CD4-positive, alpha-beta T cell (primary cell): ENCODE results near the gene SDK1. TPM values are rescaled to one million over a fixed set of nuclear protein-coding genes. Genes with fewer than 3 reads are reported as not detected.

Source experiments
- ATAC-seq: fragments of 200-7000 bp; cut with Tn5 transposase; one replicate; pipeline ENCODE4 v1.10.0; 2022; ENCODE audit warnings: mild to moderate bottlenecking; ENCODE audit not compliant: poor library complexity
- CTCF ChIA-PET: fragments of 350-600 bp; sonication (Branson Sonifier 250); formaldehyde crosslinking; loops from one replicate; lab custom pipeline; 2021; ENCODE audit warnings: antibody characterized with exemption, inconsistent platforms; lab: Charles Lee
- POLR2A ChIA-PET: fragments of 350-600 bp; sonication (Branson Sonifier 250); formaldehyde crosslinking; loops from one replicate; lab custom pipeline; 2021; ENCODE audit warnings: antibody characterized with exemption, inconsistent platforms; lab: Charles Lee
- DNase-seq, 14 experiments: peaks; one replicate each; pipeline ENCODE4 v3.0.0-alpha.2; 2013 to 2020; ENCODE audit warnings: mixed read lengths in 2 of 14
- H3K27ac ChIP-seq, 2 donors: one replicate each; pipeline versions ENCODE4 v1.5.1 to v1.7.0; 2013; ENCODE audit warnings: low read length in 2 of 2, low read depth in 1 of 2, mild to moderate bottlenecking in 1 of 2
- H3K27me3 ChIP-seq, 2 experiments: 1 replicate in 1 of 2; 2 replicates in 1 of 2; pipeline versions ENCODE4 v1.6.1 to v1.7.0; 2013; ENCODE audit warnings: low read length in 2 of 2, control low read depth in 1 of 2, mild to moderate bottlenecking in 1 of 2, moderate library complexity in 1 of 2; ENCODE audit not compliant: insufficient read depth in 2 of 2, control insufficient read depth in 1 of 2
- H3K36me3 ChIP-seq: one replicate; pipeline ENCODE4 v1.6.1; 2013; ENCODE audit warnings: low read length, control low read depth; ENCODE audit not compliant: insufficient read depth
- H3K4me1 ChIP-seq: one replicate; pipeline ENCODE4 v1.6.1; 2013; ENCODE audit warnings: low read length, control low read depth; ENCODE audit not compliant: insufficient read depth
- H3K4me3 ChIP-seq: one replicate; pipeline ENCODE4 v1.5.1; 2013; ENCODE audit warnings: mild to moderate bottlenecking, low read length, moderate library complexity
- H3K9me3 ChIP-seq, 2 experiments: 1 replicate in 1 of 2; 2 replicates in 1 of 2; pipeline versions ENCODE4 v1.6.1 to v1.7.0; 2013; ENCODE audit warnings: low read length in 2 of 2, mild to moderate bottlenecking in 2 of 2, control low read depth in 1 of 2, moderate library complexity in 1 of 2; ENCODE audit not compliant: control insufficient read depth in 1 of 2, insufficient read depth in 1 of 2
- H3K27ac Mint-ChIP-seq: one replicate; pipeline ENCODE4 v1.8.0; 2020; ENCODE audit warnings: mixed read lengths
- H3K27me3 Mint-ChIP-seq: one replicate; pipeline ENCODE4 v1.8.0; 2021; ENCODE audit warnings: mixed read lengths
- H3K36me3 Mint-ChIP-seq: one replicate; pipeline ENCODE4 v1.8.0; 2021; ENCODE audit warnings: low read depth, mixed read lengths
- H3K4me1 Mint-ChIP-seq: one replicate; pipeline ENCODE4 v1.8.0; 2021; ENCODE audit warnings: low read depth, mixed read lengths
- H3K4me3 Mint-ChIP-seq: one replicate; pipeline ENCODE4 v1.8.0; 2020; ENCODE audit warnings: mild to moderate bottlenecking, mixed read lengths
- H3K9me3 Mint-ChIP-seq: one replicate; pipeline ENCODE4 v1.8.0; 2020; ENCODE audit warnings: mixed read lengths
- CTCF ChIP-seq: fragments of 200-600 bp; IDR thresholded peaks from one replicate; pipeline ENCODE4 v1.8.0; 2022; ENCODE audit warnings: antibody characterized with exemption, mild to moderate bottlenecking
- intact Hi-C, 2 experiments: fragments of 100-400 bp; cut with DNase I in 1 of 2; cut with micrococcal nuclease in 1 of 2; formaldehyde crosslinking; loops; one replicate each; pipeline versions ENCODE4 v1.15.1 to v1.9.0; 2023 to 2025; cut with DNase I, micrococcal nuclease
- total RNA-seq, 174 experiments: library from RNA in 2 of 174; stranded (reverse) in 2 of 174; gene quantifications; one replicate each; pipeline ENCODE4 v1.2.3 and lab custom pipeline; 2021 to 2026

The SDK1 gene
- total RNA-seq, 2 experiments from 2014 or later, result 1.1 to 1.3 TPM

GRCh38 chr7:3950249-3950648, 649.2 kb downstream of the SDK1 start:
- Histone ChIP-seq H3K9me3 (peaks cover 2 to 6% of the 10 kb centered on the region in 2 experiments), H3K27me3 (no peaks in the 10 kb centered on the region), H3K4me1 (no peaks in the 10 kb centered on the region), H3K36me3 (no peaks in the 10 kb centered on the region), H3K4me3 (no peak overlapping the region), H3K27ac (no peak overlapping the region)
- H3K4me1 Mint-ChIP-seq, result no peaks in the 10 kb centered on the region
- H3K4me3 Mint-ChIP-seq, result no peak overlapping the region
- no peak overlapping the region for H3K27ac Mint-ChIP-seq
- TF ChIP-seq CTCF, result no peak
- H3K36me3 Mint-ChIP-seq, result no peaks in the 10 kb centered on the region
- DNase-seq (no peak), ATAC-seq (no peak)
- peaks cover 1% of the 10 kb centered on the region for H3K9me3 Mint-ChIP-seq
- ChIA-PET POLR2A (no interaction called here), CTCF (no interaction called here)
- intact Hi-C loops, result no loop called here
- no peaks in the 10 kb centered on the region for H3K27me3 Mint-ChIP-seq

GRCh38 chr7:3951316-3952055, 650.4 kb downstream of the SDK1 start:
- no peak overlapping the region for H3K27ac Mint-ChIP-seq
- H3K4me3 Mint-ChIP-seq, result no peak overlapping the region
- H3K4me1 Mint-ChIP-seq, result no peaks in the 10 kb centered on the region
- Histone ChIP-seq H3K36me3 (no peaks in the 10 kb centered on the region), H3K4me1 (no peaks in the 10 kb centered on the region), H3K27me3 (no peaks in the 10 kb centered on the region), H3K9me3 (peaks cover 0 to 3% of the 10 kb centered on the region in 2 experiments), H3K27ac (no peak overlapping the region), H3K4me3 (no peak overlapping the region)
- ATAC-seq (no peak), DNase-seq (no peak)
- no peak for TF ChIP-seq CTCF
- H3K9me3 Mint-ChIP-seq, result no peaks in the 10 kb centered on the region
- ChIA-PET CTCF (no interaction called here), POLR2A (no interaction called here)
- H3K27me3 Mint-ChIP-seq, result no peaks in the 10 kb centered on the region
- intact Hi-C loops, result no loop called here
- H3K36me3 Mint-ChIP-seq, result no peaks in the 10 kb centered on the region

DNA sequence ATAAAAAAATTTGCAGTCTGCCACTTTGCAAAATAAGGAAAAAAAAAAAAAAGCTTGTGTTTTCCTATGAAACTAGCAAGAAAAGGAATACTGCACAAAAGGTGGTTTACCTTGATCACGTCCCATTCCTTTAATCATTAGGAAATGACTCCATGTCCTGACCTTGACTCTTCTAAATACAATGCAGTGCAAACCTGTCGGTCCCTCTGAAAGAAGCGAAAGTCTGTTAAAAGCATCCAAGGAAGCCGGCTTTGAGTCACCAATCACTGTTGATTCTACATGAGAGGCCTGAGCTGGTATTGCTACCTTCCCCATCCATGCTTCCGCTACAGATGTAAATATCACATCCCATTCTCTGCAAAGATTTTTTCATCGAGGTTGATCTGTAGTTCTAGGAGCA, 652.1 kb downstream of the SDK1 start:
- Mint-ChIP-seq H3K27me3 (no peaks in the 10 kb centered on the region), H3K4me1 (no peaks in the 10 kb centered on the region), H3K9me3 (no peaks in the 10 kb centered on the region), H3K36me3 (no peaks in the 10 kb centered on the region), H3K4me3 (no peak overlapping the region), H3K27ac (no peak overlapping the region)
- Histone ChIP-seq H3K9me3 (peaks cover 0 to 6% of the 10 kb centered on the region in 2 experiments), H3K36me3 (no peaks in the 10 kb centered on the region), H3K27me3 (no peaks in the 10 kb centered on the region), H3K4me1 (no peaks in the 10 kb centered on the region), H3K27ac (no peak overlapping the region), H3K4me3 (no peak overlapping the region)
- DNase-seq, result no peak
- ChIA-PET POLR2A (no interaction called here), CTCF (no interaction called here)
- ATAC-seq, result no peak
- no peak for TF ChIP-seq CTCF
- intact Hi-C loops, result no loop called here
